IPS-11a (cell line): ENCODE measurements around the gene GRK3.
"Not testable (repeated sequence)": the region's sequence is repeated elsewhere in the genome, so short reads cannot be mapped to it uniquely, and the experiment has no call there.

ENCODE experiments used
- H3K4me3 ChIP-seq: one replicate; pipeline ENCODE4 v1.5.1; 2013; ENCODE audit warnings: low read depth, low read length, control low read depth

GRK3 gene

DNA sequence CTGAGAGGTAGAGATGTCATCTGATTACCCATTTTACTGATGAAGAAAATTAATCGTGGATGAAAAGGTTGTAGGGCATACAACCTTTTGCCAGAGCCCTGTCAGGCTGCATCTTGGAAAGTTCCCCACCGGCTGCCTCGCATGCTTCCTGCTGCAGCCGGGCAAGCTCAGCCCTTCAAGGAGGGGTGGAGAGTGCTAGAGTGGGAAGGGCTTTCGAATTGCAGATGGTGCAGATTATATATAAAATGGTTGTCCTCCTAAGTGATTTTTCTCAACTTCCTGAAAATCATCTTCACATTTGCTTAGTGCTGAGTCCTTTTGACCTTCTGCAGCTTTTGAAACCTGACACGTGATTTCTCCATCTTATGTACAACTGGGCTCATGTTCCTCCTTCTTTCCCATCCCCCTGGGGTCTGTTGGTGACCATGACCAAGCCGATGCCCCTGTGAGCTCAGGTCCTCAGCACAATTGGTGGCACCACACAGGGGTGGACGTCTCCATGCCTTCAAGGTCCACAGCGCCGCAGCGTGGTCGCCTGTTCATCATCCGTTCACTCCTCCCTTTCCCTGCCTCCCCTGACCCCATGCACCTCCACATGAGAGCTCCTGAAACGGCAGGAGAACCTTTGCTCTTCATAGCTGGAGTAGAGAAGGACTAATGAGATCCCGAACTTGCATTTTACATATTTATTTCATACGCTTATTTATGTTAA, 129.9 kb downstream of the GRK3 start:
- H3K4me3 ChIP-seq = no peak overlapping the region

DNA sequence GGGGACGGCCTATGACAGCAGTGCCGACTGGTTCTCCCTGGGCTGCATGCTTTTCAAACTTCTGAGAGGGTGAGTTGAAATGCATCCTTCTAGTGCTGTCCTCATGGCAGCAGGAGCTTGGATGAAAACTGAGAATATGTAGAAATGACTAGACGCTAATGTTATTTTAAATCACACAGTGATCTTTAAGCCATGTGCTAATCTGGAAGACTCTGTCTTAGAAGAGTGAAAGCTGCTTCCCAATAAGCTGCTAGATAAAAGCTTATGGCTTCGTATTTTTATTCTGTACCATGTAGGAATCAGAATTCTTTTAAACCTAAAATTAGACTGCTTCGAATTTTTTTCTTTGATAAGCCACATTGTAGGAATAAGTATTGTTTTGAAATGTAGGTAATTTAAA, 130.7 kb downstream of the GRK3 start:
- H3K4me3 ChIP-seq = no peak overlapping the region

DNA sequence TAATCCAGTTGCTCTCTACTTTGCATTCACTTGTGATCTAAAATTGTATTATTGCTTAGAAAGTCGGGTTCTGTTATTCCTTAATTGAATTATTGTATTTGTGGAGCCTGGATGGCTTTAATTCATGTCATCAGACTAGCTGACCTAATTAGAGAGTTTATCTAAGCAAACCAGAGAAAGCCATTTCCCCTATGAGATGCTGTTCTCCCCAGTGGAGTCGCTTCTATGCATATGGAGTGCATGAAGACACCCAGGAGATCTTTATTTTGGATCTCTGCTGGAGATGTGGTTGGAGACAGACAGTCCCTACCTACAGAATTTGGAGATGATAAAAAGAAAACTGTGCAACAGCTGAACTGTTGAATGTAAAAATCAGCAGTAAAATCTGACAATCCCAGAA, 132.3 kb downstream of the GRK3 start:
- H3K4me3 ChIP-seq = no peak overlapping the region

DNA sequence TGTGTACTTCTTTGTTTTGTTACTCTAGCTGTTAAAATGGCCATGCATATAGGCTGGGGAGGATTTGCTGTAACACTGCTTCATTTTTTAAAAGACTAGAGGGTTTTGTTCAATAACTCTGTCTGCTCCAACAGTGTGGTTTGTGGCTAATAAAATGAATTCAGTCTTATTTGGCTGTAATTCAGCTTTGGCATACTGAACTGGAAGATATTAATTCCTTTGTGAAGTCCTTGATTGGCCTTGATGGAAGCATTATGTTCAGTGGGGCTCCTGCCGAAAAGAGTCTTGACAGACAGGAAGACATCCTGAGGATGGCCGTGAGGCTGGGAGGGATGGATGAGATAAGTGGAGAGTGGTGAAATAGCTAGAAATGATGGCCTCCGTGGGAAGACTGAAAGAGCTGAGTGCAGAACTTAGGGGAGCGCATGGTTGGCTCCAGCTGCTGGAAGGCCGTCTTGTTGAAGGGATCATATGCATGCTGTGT, 132.7 kb downstream of the GRK3 start:
- no peak overlapping the region for H3K4me3 ChIP-seq

DNA sequence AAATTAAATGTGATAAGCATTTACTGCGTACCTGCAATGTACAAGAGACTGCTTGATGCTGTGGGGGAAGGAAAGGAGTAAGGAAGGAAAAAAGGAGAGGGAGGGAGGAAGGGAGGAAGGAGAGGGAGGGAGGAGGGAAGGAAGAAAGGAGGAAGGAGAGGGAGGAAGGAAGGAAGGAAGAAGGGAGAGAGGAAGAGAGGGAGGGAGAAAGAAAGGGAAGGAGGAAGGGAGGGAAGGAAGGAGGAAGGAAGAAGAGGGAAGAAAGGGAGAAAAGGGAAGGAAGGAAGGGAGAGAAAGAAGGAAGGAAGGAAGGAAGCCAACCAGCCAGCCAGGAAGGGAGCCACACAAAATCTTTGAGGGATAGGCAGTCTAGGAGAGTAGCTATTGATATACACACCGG, 133.5 kb downstream of the GRK3 start:
- no peak overlapping the region for H3K4me3 ChIP-seq

DNA sequence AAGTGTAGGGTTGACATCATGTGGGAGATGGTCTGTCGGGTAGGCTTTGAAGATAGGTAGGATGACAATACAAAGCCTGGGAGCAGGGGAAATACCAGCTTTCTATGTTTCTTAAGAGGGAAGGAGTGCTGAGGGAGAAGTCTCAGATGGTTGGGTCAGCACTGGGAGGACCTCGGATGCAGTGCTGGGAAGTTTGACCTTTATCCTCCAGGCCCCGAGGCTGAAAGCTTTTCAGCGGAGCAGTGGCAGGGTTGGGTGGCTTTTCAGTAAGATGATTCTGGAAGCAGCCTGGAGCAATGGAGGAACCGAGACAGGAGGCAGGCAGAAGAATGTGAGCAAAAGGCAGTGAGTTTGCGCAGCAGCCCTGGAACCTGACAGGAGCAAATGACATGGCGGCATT, 134.0 kb downstream of the GRK3 start:
- no peak overlapping the region for H3K4me3 ChIP-seq

DNA sequence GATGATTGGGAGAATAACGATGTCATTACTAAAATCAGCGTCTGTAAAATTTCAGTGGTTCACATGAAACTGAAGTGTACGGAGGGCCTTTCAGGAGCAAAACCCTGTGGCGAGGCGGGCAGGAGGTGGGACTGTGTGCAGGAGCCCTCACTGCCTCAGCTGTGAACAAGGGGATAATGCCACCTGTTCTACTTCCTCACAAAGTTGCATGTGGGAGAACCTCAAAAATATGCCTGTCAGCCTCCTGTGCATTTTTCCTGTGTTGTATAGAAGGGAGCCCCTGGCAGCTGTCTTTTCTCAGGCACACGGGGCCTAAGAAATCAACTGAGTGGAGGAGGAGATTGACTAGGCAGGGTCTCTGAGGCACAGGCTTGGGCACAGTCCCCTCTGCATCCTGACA, 134.5 kb downstream of the GRK3 start:
- no peak overlapping the region for H3K4me3 ChIP-seq

DNA sequence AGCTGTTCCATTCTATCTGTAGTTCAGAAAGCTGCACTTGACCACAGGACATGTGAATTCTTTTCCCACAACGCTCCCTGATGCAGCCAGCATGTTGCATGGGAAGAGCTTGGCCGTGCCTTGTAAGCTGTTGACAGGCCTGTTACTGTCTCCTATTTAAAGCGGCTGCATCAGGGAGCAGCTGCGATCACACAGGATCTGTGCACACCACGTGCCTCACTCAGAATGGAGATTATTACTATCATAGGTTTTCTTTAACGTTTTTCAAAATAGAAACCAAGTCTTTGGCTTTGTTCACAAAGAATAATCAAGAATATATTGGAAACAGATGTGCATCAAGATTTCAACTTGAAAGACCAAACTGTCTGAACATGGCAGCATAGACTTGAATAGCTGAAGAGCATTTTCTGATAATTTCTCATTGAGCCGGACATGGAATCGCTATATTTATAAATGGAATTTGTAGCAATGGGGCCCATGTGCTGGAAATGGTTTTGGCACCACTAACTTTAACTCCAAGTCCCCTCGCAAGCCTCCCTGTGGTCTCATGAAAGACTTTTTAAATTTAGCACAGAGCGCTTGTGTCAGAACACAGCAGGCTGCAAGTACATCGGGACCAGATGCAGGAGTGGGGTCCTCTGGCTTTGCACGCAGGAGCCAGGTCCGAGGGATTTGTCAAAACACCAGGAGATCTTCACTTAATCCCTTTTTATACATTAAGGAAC, 136.7 kb downstream of the GRK3 start:
- no peak overlapping the region for H3K4me3 ChIP-seq

DNA sequence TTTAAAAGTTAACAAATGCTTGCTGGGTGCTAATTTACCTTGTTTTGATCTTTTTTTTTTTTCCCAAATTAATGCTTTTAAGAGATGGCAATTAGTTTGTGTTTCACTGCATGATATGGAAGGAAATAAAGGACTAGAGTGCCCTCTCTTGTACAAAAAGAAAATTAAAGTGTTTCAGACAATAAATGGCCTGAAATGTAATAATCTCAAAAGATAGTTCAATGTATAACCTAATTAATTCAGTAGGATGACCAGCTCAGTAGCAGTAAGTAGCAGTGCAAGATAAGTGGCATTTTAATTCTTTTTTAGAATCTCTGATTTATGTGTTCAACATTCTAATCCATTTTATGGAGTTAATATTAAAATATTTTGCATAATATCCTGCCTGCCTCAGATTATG, 137.6 kb downstream of the GRK3 start:
- H3K4me3 ChIP-seq = no peak overlapping the region

DNA sequence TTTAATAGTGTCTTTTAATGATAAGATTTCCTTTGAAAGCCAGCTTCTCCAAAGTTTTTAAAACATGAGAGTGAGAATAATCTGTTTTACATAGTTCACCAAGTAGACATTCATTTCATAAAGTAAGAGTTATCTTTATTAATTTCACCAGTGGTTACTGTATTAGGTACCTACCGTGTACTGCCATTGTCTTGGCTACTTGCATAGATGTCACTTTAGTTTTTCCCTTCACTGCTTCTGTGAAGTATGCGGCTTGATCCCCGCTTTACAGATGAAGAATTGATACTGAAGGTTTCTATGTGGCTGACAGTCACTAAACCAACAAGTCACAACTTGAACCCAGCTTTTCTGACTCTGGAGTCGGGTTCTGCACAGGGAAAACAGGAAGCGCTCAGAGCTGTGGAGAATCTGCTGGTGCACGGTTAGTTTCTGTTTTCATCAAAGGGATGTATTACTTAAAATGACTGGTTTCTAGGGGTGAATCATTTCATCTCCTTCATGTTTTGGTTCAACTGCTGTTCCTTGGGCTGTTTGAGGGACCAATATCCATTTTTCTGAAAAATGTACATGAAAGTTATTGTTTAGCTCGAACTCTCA, 138.2 kb downstream of the GRK3 start:
- H3K4me3 ChIP-seq = no peak overlapping the region

DNA sequence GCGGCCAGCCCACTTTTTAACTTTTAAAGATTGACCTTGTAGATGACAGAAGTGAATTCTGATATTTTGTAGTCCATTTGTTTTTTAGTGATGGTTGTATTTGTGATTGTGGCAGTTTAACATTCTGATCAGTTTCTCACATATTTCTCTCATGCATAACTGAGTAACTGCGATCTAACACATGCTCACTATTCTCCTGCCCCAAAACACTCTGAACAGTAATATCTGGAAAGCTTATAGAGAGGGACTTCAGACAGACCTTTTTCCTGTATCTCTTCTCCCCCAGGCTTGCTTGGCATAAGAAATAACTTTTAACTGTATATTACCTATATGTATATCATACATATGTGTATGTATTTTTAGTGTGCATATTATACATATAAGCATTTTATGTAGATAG, 140.2 kb downstream of the GRK3 start:
- no peak overlapping the region for H3K4me3 ChIP-seq

DNA sequence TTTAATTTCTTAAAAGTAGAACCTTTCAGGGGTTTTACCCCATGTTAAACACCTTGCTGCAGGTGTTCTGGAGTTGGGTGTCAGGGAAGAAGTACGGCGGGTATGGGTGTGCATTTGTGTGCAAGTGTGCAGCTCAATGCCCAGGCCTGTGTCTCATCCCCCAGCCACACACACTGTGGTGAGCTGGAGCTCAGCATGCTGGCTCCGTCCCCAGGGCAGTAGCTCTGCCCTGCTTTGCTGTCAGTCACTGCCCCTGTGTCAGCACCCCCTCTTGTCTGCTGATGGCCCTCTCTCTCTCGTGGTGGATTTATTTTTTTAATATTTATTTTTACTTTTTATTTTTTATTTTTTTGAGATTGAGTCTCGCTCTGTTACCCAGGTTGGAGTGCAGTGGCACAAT, 141.7 kb downstream of the GRK3 start:
- H3K4me3 ChIP-seq = no peak overlapping the region

DNA sequence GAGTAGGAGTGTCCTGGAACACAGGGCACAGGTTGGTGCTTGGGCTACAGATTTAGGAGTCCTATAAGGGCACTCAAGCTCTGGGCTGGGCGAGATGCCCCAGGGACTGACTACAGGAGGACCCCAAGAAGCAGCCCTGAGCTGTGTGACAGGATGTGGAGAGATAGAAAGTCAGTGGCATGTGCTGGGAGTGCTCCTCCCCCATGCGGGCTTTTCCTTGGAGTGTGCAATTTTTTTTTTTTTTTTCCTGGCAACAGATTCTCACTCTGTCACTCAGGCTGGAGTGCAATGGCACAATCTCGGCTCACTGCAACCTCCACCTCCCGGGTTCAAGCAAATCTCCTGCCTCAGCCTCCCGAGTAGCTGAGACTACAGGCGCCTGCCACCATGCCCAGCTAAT, 144.0 kb downstream of the GRK3 start:
- H3K4me3 ChIP-seq = not testable (repeated sequence)

DNA sequence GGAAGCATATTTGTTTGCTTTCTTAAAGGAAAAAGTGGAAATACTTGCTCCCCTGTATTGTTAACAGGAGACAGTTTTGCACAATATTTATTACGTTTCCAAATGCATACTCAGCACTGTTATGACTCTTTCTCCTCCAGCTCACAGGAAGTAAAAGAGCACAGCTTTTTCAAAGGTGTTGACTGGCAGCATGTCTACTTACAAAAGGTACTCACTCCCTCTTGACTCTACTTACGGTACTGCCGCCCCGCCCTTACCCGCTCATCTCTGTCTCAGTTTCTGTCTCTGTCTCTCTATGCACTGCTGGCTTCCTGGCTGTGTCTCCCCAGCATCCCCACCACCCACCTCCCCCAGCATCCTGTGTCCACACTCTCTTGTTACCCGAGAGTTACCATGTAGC, 145.3 kb downstream of the GRK3 start:
- H3K4me3 ChIP-seq = no peak overlapping the region

DNA sequence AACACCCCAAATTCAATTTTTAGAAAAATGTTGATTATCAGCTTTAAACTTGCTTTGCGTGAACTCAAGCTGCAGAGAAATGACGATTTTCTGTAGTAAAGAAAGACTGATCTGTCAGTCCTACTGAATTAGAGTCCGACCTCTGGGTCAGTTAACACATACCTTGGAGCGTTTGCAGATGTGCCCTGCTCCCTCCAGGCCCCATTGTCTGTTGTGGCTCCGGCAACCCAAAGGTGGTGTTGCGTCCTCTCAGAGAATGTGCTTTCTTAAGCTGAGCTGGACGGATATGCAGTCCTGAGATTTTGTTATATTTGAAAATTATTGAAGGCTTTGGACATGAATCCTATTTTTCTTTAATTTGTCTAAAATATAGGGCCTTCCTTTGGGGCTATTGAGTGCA, 146.0 kb downstream of the GRK3 start:
- H3K4me3 ChIP-seq = no peak overlapping the region

DNA sequence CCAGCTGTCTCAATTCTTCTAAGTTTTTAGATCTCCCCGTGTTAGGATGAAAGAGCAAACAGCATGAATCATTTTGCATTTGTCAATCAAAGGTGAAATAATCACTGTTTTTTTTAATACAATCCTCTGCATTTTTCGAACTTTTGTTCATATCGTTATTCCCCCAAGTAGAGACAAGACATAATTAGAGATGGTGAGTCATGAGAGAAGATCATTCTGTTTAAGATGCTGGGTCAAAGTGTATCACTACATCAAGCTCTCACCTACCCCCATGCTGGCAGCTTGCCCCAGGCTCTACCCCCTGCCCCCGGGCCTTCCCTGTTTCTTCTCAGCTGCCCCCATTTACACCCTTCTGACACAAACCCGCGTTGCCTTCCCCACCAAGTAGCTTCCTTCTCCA, 147.0 kb downstream of the GRK3 start:
- H3K4me3 ChIP-seq = no peak overlapping the region

DNA sequence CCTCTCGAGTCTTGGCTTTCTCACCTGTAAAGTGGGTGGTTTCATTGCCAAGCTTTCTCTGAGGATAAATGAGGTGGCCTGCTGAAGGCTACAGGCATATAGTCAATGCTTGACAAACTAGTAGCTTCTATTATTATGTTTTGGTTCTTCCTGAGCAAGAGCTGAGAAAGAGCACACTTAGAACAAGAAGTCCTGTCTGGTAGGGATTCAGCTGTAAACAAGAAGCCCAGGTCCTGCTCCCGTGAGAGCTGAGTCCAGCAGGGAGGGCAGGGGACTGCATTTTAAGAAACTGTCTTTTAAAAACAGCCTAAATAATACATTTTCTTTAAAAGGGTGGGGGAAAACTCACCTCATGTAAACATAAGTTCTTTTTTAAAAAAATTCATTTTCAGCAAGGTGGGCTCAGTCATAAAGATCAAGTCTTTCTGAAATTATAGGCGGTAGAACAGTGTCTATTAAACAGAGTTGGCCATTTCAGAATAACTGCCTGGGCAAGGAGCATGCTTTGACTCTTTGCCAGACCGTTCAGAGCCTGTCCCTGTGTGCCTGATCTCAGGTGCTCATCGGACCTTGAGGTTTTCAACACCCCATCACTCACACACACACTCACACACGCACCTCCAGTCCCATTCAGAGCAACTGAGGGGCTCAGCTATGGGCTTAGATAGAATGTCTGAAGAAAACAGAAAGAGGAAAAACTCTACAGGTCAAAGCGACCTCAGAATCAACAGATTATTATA, 148.4 kb downstream of the GRK3 start:
- H3K4me3 ChIP-seq = no peak overlapping the region

DNA sequence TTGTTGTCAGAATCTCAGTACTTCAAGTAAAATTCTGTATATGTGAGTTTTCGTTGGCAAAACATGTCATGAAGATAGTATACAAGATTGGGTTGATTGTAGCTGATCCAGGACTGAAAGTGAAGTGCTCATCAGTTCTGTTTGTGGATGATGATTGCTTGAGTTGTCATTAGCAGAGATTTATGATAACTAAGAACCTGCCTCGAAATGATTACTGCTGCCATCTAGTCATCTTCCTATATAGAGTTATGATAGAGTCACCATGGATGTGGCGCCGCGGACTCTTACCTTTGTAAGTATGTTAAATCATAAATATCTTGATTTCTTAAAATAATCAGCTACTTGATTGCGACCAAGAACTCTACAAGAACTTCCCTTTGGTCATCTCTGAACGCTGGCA, 149.6 kb downstream of the GRK3 start:
- H3K4me3 ChIP-seq = no peak overlapping the region

DNA sequence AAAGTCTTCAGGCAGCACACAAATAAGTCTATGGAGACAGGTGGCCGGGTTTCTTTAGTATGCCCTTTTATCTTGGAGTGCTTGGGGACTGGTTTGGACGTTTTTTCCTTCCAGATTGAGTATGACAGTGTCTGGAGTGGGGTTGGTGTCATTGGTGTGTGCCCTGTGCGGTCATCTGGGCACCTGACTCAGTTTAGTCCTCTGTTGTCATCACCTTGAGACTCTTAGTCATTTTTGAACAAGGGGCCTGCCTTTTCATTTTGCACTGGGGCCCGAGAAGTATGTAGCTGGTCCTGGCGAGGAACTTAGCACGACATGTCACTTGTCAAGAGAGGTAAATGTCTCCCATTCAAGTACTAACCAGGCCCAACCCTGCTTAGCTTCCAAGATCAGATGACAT, 150.3 kb downstream of the GRK3 start:
- H3K4me3 ChIP-seq = no peak overlapping the region

DNA sequence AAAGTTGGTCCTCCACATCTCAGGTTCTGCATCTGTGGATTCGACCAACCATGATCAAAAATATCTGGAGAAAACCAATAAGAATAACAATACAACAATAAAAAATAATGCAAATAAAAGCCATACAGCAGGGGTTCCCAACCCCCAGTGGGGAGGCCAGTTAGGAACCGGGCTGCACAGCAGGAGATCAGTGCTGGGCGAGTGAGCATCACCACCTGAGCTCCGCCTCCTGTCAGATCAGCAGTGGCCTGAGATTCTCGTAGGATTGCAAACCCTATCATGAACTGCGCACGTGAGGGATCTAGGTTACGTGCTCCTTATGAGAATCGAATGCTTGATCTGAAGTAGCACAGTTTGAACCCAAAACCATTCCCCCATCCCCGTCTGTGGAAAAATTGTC, 152.2 kb downstream of the GRK3 start:
- no peak overlapping the region for H3K4me3 ChIP-seq

DNA sequence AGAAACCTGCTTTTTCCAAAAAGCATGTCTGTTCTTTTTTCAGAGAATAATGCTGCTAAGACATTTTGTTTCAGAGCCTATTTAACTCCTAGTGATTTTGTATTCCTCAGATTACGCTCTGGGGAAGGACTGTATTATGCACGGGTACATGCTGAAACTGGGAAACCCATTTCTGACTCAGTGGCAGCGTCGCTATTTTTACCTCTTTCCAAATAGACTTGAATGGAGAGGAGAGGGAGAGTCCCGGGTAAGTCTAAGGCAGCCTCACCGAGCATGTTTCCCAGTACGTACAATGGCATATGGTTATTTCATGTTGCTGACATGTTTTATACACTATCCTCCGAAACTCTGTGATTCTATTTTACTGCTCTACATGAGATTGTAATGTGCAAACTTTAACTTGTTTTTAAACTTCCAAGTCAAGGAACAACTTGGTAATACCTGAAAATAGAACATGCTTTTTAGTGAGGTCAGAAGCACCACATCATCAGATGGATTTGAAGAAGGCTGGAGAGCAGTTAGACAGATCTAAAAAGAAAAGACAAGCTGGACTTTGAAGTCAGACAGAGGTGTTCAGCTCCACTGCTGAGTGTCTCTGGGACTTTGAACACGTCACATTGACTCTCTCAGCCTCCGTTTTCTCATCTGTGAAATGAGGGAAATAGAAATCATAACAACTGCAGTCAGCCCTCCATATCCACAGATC, 153.8 kb downstream of the GRK3 start:
- no peak overlapping the region for H3K4me3 ChIP-seq
